HepG2 (cell line): Measurements from ENCODE around the gene GPT2. TPM values are rescaled to one million over a fixed set of nuclear protein-coding genes. Genes with fewer than 3 reads are reported as not detected.
A peak's percentile ranks its signal among the peaks of the same experiment; 100 is the strongest.

Experiments used
- ARID5B ChIP-seq: IDR thresholded peaks from 2 replicates; pipeline ENCODE4 v1.4.0; 2020; ENCODE audit warnings: mild to moderate bottlenecking, missing genetic modification reagents
- DNMT1 ChIP-seq: sonication (generic); formaldehyde crosslinking; IDR thresholded peaks from 2 replicates; pipeline ENCODE4 v1.5.1; 2020; ENCODE audit warnings: mild to moderate bottlenecking, missing genetic modification reagents
- IRF1 ChIP-seq: sonication (generic); formaldehyde crosslinking; IDR thresholded peaks from 2 replicates; pipeline ENCODE4 v1.4.0; 2020; ENCODE audit warnings: low read depth, mild to moderate bottlenecking, missing genetic modification reagents
- KLF12 ChIP-seq: sonication (generic); formaldehyde crosslinking; IDR thresholded peaks from 2 replicates; pipeline ENCODE4 v1.4.0; 2020; ENCODE audit warnings: missing genetic modification reagents, borderline replicate concordance
- NR0B2 ChIP-seq: sonication (generic); formaldehyde crosslinking; IDR thresholded peaks from 2 replicates; pipeline ENCODE4 v1.4.0; 2020; ENCODE audit warnings: mild to moderate bottlenecking, missing genetic modification reagents
- PHF21A ChIP-seq: sonication (generic); formaldehyde crosslinking; IDR thresholded peaks from 2 replicates; pipeline ENCODE4 v1.5.0; 2020; ENCODE audit warnings: mild to moderate bottlenecking, missing genetic modification reagents
- SOX13 ChIP-seq, 3 experiments: fragments of 450-650 bp in 1 of 3; sonication (generic) in 1 of 3; formaldehyde crosslinking in 1 of 3; IDR thresholded peaks in 2 of 3; conservative IDR thresholded peaks in 1 of 3; 2 replicates each; pipeline versions ENCODE4 v1.5.0 to v1.6.1; 2016 to 2020; ENCODE audit warnings: antibody characterized with exemption in 1 of 3, mild to moderate bottlenecking in 1 of 3, missing compliant biosample characterization in 1 of 3, missing genetic modification reagents in 1 of 3, moderate library complexity in 1 of 3
- ZNF230 ChIP-seq: sonication (generic); formaldehyde crosslinking; IDR thresholded peaks from 2 replicates; pipeline ENCODE4 v1.4.0; 2020; ENCODE audit warnings: mild to moderate bottlenecking, missing genetic modification reagents
- ZNF350 ChIP-seq: sonication (generic); formaldehyde crosslinking; IDR thresholded peaks from 2 replicates; pipeline ENCODE4 v1.4.0; 2020; ENCODE audit warnings: mild to moderate bottlenecking, low read depth, missing genetic modification reagents, borderline replicate concordance
- ZNF512B ChIP-seq: sonication (generic); formaldehyde crosslinking; IDR thresholded peaks from 2 replicates; pipeline ENCODE4 v1.5.1; 2020; ENCODE audit warnings: missing genetic modification reagents, mild to moderate bottlenecking, borderline replicate concordance
- polyA plus RNA-seq, 8 experiments: library from polyadenylated mRNA; depleted of rRNA in 3 of 8; stranded (reverse) in 7 of 8; unstranded in 1 of 8; fragments of >200 nt; fragmentation: Illumina TruSeq in 4 of 8; extraction: Trizol in 4 of 8; gene quantifications; 2 replicates each; pipeline versions ENCODE4 v1.2.1 to v1.2.3, GENCODE V29; 2011 to 2016; ENCODE audit warnings: low read depth in 4 of 8, missing spikeins in 1 of 8, mixed read lengths in 1 of 8; ENCODE audit not compliant: insufficient read depth in 1 of 8
- total RNA-seq, 5 experiments: library from RNA; depleted of rRNA; stranded (reverse); fragments of >200 nt; fragmentation: Illumina TruSeq; extraction: Trizol; gene quantifications; 2 replicates each; pipeline ENCODE4 v1.2.3, GENCODE V29; 2016; ENCODE audit warnings: low read depth in 1 of 5
- TF ChIP-seq, protein P1 (sequence below): sonication (generic); formaldehyde crosslinking; IDR thresholded peaks from 2 replicates; pipeline ENCODE4 v1.5.0; 2020; ENCODE audit warnings: missing genetic modification reagents
- TF ChIP-seq, protein P2 (sequence below): sonication (generic); formaldehyde crosslinking; IDR thresholded peaks from 2 replicates; pipeline ENCODE4 v1.8.0; 2022; ENCODE audit warnings: missing genetic modification reagents, mild to moderate bottlenecking, moderate library complexity, borderline replicate concordance
- TF ChIP-seq, protein P3 (sequence below): IDR thresholded peaks from 2 replicates; pipeline ENCODE4 v1.6.1; 2016; ENCODE audit warnings: low read depth

The GPT2 gene
- total and polyA plus RNA-seq, 2 of the 13 experiments (the other 11 are each of a cell fraction or from before 2014, with no cell fraction given): 138 to 267 TPM

GRCh38 chr16:46853713-46854443, 30.3 kb upstream of the GPT2 start (continued):
- TF ChIP-seq, protein P1, sequence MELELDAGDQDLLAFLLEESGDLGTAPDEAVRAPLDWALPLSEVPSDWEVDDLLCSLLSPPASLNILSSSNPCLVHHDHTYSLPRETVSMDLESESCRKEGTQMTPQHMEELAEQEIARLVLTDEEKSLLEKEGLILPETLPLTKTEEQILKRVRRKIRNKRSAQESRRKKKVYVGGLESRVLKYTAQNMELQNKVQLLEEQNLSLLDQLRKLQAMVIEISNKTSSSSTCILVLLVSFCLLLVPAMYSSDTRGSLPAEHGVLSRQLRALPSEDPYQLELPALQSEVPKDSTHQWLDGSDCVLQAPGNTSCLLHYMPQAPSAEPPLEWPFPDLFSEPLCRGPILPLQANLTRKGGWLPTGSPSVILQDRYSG: no peak
- TF ChIP-seq, protein P2, sequence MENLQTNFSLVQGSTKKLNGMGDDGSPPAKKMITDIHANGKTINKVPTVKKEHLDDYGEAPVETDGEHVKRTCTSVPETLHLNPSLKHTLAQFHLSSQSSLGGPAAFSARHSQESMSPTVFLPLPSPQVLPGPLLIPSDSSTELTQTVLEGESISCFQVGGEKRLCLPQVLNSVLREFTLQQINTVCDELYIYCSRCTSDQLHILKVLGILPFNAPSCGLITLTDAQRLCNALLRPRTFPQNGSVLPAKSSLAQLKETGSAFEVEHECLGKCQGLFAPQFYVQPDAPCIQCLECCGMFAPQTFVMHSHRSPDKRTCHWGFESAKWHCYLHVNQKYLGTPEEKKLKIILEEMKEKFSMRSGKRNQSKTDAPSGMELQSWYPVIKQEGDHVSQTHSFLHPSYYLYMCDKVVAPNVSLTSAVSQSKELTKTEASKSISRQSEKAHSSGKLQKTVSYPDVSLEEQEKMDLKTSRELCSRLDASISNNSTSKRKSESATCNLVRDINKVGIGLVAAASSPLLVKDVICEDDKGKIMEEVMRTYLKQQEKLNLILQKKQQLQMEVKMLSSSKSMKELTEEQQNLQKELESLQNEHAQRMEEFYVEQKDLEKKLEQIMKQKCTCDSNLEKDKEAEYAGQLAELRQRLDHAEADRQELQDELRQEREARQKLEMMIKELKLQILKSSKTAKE: no peak
- TF ChIP-seq KLF12 (CRISPR knock-in tag): no peak
- TF ChIP-seq ZNF350: peak; percentile 50; the same call in 1 of the 2 replicates
- TF ChIP-seq ZNF230 (CRISPR knock-in tag): 0 out of 2 replicates have a peak, but pooled peaks have one; percentile 38
- no peak for TF ChIP-seq ZNF512B
- no peak for TF ChIP-seq DNMT1
- TF ChIP-seq SOX13 (IDR thresholded peaks at IDR 0.05): no peak
- peak in 1 of 2 experiments; percentile 5; a peak in 1 of 4 replicates for TF ChIP-seq SOX13 (CRISPR knock-in tag; conservative IDR thresholded peaks at IDR 0.05 in 1 of 2, IDR thresholded peaks at IDR 0.05 in 1 of 2)
- TF ChIP-seq, protein P3, sequence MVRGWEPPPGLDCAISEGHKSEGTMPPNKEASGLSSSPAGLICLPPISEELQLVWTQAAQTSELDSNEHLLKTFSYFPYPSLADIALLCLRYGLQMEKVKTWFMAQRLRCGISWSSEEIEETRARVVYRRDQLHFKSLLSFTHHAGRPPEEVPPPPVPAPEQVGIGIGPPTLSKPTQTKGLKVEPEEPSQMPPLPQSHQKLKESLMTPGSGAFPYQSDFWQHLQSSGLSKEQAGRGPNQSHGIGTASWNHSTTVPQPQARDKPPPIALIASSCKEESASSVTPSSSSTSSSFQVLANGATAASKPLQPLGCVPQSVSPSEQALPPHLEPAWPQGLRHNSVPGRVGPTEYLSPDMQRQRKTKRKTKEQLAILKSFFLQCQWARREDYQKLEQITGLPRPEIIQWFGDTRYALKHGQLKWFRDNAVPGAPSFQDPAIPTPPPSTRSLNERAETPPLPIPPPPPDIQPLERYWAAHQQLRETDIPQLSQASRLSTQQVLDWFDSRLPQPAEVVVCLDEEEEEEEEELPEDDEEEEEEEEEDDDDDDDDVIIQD (CRISPR knock-in tag): no peak
- TF ChIP-seq ARID5B (CRISPR knock-in tag): peak; percentile 65; the same call in 1 of the 2 replicates
- no peak for TF ChIP-seq IRF1 (CRISPR knock-in tag)
- no peak for TF ChIP-seq NR0B2
- TF ChIP-seq PHF21A: peak; percentile 57
